Mesodermal cell (in vitro differentiated cells): ENCODE data around the gene AIG1. TPM values are rescaled to one million over a fixed set of nuclear protein-coding genes. Genes with fewer than 3 reads are reported as not detected.
"Not testable (repeated sequence)": the region's sequence is repeated elsewhere in the genome, so short reads cannot be mapped to it uniquely, and the experiment has no call there.

Experiments
- H3K27ac ChIP-seq: 2 replicates; pipeline ENCODE4 v1.7.0; 2013; ENCODE audit warnings: mild to moderate bottlenecking, low read depth, low read length, moderate library complexity; ENCODE audit not compliant: severe bottlenecking
- H3K36me3 ChIP-seq: 2 replicates; pipeline ENCODE4 v1.7.1; 2013; ENCODE audit warnings: mild to moderate bottlenecking, low read length, moderate library complexity; ENCODE audit not compliant: control insufficient read depth, insufficient read depth
- H3K4me1 ChIP-seq: one replicate; pipeline ENCODE4 v1.7.1; 2013; ENCODE audit warnings: mild to moderate bottlenecking, low read length; ENCODE audit not compliant: insufficient read depth, control insufficient read depth, poor library complexity, severe bottlenecking
- H3K4me3 ChIP-seq: 2 replicates; pipeline ENCODE4 v1.7.0; 2013; ENCODE audit warnings: low read length, control low read depth, mild to moderate bottlenecking; ENCODE audit not compliant: insufficient read depth, poor library complexity, severe bottlenecking; ENCODE audit errors: extremely low read depth
- H3K9me3 ChIP-seq: 2 replicates; pipeline ENCODE4 v1.7.1; 2013; ENCODE audit warnings: mild to moderate bottlenecking, low read length, moderate library complexity; ENCODE audit not compliant: control insufficient read depth
- WGBS, 2 experiments: methylation state at CpG; one replicate each; pipeline ENCODE4 v1.1.5; 2013; ENCODE audit warnings: missing lambda C conversion rate in 2 of 2; ENCODE audit not compliant: insufficient coverage in 2 of 2; 5-methylcytosine and 5-hydroxymethylcytosine counted together
- polyA plus RNA-seq, 2 experiments: library from polyadenylated mRNA; stranded (reverse); fragments of 50-300 nt; gene quantifications; one replicate each; pipeline ENCODE4 v1.2.3, GENCODE V29; 2013

The AIG1 gene, protein sequence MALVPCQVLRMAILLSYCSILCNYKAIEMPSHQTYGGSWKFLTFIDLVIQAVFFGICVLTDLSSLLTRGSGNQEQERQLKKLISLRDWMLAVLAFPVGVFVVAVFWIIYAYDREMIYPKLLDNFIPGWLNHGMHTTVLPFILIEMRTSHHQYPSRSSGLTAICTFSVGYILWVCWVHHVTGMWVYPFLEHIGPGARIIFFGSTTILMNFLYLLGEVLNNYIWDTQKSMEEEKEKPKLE
- 16.4 TPM for polyA plus RNA-seq (2013, experiment 1 of 2)
- polyA plus RNA-seq (2013, experiment 2 of 2) = 16.3 TPM

- H3K27ac ChIP-seq = peak within 1 kb of the TSS; percentile 77
- H3K4me3 ChIP-seq = peak within 1 kb of the TSS; percentile 66
- H3K9me3 ChIP-seq = no peaks in the 10 kb centered on the region
- no peaks in the 10 kb centered on the region for H3K36me3 ChIP-seq
- 14% methylated on average over 27 to 30 of the region's 50 CpGs for WGBS, 2 experiments
- H3K4me1 ChIP-seq = no peaks in the 10 kb centered on the region
Measured at GRCh38 chr6:143060806-143061596, at the start of gene AIG1. AIG1 (plus strand) TSS chr6:143060889; CDS start chr6:143060926, 37 bp downstream.

- Histone ChIP-seq H3K4me1 (no peaks in the 10 kb centered on the region), H3K27ac (no peak overlapping the region), H3K36me3 (no peaks in the 10 kb centered on the region), H3K9me3 (no peaks in the 10 kb centered on the region), H3K4me3 (no peak overlapping the region)
- WGBS, 2 experiments = no CpG with 5 or more reads among the region's 2 CpGs
Measured at GRCh38 chr6:143014764-143015163, 45.9 kb upstream of the AIG1 start.

- Histone ChIP-seq H3K4me3 (no peak overlapping the region), H3K9me3 (no peaks in the 10 kb centered on the region), H3K4me1 (no peaks in the 10 kb centered on the region), H3K27ac (no peak overlapping the region), H3K36me3 (no peaks in the 10 kb centered on the region)
- 92 to 100% methylated on average over 1 to 2 of the region's 4 CpGs for WGBS, 2 experiments
Measured at GRCh38 chr6:143015300-143015706, 45.4 kb upstream of the AIG1 start.

GRCh38 chr6:143018955-143019354, 41.7 kb upstream of the AIG1 start:
- H3K9me3 ChIP-seq = no peaks in the 10 kb centered on the region
- WGBS, 2 experiments = 90 to 100% methylated on average over 2 of the region's 5 CpGs
- H3K36me3 ChIP-seq = no peaks in the 10 kb centered on the region
- H3K4me1 ChIP-seq = no peaks in the 10 kb centered on the region
- no peak overlapping the region for H3K4me3 ChIP-seq
- H3K27ac ChIP-seq = no peak overlapping the region

- H3K4me1 ChIP-seq, H3K9me3 ChIP-seq, H3K27ac ChIP-seq, H3K36me3 ChIP-seq, H3K4me3 ChIP-seq: not testable (repeated sequence)
- 100% methylated on average over 1 of the region's 2 CpGs for WGBS, 2 experiments
Measured at GRCh38 chr6:143020862-143021261, 39.8 kb upstream of the AIG1 start.

DNA sequence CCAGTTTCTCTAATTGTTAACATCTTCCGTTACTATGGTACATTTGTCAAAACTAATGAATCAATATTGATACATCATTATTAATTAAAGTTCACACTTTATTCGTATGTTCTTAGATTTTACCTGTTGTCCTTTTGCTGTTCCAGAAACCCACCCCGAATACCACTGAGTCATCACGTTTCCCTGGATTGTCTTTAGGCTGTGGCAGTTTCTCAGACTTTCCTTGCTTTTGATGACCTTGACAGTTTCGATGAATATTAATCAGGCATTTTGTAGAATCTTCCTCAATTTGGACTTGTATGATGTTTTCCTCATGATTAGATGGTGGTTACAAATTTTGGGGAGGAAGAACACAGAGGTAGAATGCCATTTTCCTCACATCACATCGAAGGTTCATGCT, 39.1 kb upstream of the AIG1 start:
- H3K27ac ChIP-seq = no peak overlapping the region

DNA sequence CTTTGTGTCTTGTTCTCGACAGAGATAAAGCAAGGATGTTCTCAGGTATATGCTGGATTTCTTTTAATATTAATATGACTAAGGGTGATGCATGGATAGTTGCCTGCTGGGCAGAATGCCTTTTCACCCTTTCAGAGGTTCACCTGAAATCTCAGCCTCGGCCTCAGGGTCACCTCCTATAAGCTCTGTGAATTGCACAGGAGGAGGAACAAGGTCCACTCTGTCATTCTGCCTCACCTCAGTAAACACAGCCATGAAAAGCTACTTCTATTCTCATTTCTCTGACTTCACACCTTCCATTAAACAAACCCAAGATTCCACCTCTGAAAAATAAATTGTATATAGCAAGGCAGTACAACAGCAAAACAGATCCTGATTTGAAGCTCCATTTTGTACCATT, 38.1 kb upstream of the AIG1 start:
- no peak overlapping the region for H3K4me3 ChIP-seq
- no peaks in the 10 kb centered on the region for H3K36me3 ChIP-seq
- no peaks in the 10 kb centered on the region for H3K9me3 ChIP-seq
- WGBS, 2 experiments = 100% methylated on average over 1 of the region's 2 CpGs
- no peak overlapping the region for H3K27ac ChIP-seq
- H3K4me1 ChIP-seq = no peaks in the 10 kb centered on the region

More for the DNA sequence above, 39.1 kb upstream of the AIG1 start:
- Histone ChIP-seq H3K4me1 (no peaks in the 10 kb centered on the region), H3K4me3 (no peak overlapping the region), H3K9me3 (no peaks in the 10 kb centered on the region), H3K36me3 (no peaks in the 10 kb centered on the region)
- 86 to 89% methylated on average over 4 of the region's 6 CpGs for WGBS, 2 experiments

- no peaks in the 10 kb centered on the region for H3K9me3 ChIP-seq
- H3K4me3 ChIP-seq = no peak overlapping the region
- no peaks in the 10 kb centered on the region for H3K4me1 ChIP-seq
- 17 to 89% methylated on average over 1 of the region's 1 CpG for WGBS, 2 experiments
- no peak overlapping the region for H3K27ac ChIP-seq
- no peaks in the 10 kb centered on the region for H3K36me3 ChIP-seq
Measured at GRCh38 chr6:143023695-143024094, 37.0 kb upstream of the AIG1 start.

- H3K4me1 ChIP-seq = no peaks in the 10 kb centered on the region
- no peaks in the 10 kb centered on the region for H3K9me3 ChIP-seq
- H3K27ac ChIP-seq = no peak overlapping the region
- H3K4me3 ChIP-seq = no peak overlapping the region
- no peaks in the 10 kb centered on the region for H3K36me3 ChIP-seq
Measured at GRCh38 chr6:143024977-143025376, 35.7 kb upstream of the AIG1 start.

GRCh38 chr6:143026696-143027449, 33.8 kb upstream of the AIG1 start:
- 72% methylated on average over 4 of the region's 5 CpGs; no CpG with 5 or more reads in 1 of the 2 experiments for WGBS, 2 experiments

More at GRCh38 chr6:143026696-143027449, 33.8 kb upstream of the AIG1 start:
- Histone ChIP-seq H3K27ac (no peak overlapping the region), H3K9me3 (no peaks in the 10 kb centered on the region), H3K4me1 (no peaks in the 10 kb centered on the region), H3K4me3 (no peak overlapping the region), H3K36me3 (no peaks in the 10 kb centered on the region)
